ENCODE data around the gene HRH3.

HRH3 gene

GRCh38 chr20:62181808-62182207, 38.3 kb downstream of the HRH3 start:
- ChIA-PET POLR2A (interaction anchor here (2.2 kb wide), 1 partner anchor 171 kb away, joined by 5 read pairs; no protein-coding TSS in a partner anchor), CTCF (no interaction called here)
- TF ChIP-seq L3MBTL2 (conservative IDR thresholded peaks at IDR 0.05) (no peak), BHLHE40 (IDR thresholded peaks at IDR 0.05; ENCODE audit: borderline replicate concordance) (no peak), TARDBP (IDR thresholded peaks at IDR 0.05) (no peak), PKNOX1 (IDR thresholded peaks at IDR 0.05) (no peak), SUZ12 (IDR thresholded peaks at IDR 0.05) (no peak), ARNT (IDR thresholded peaks at IDR 0.05) (no peak), LEF1 (IDR thresholded peaks at IDR 0.05; ENCODE audit: borderline replicate concordance) (no peak), FOXM1 (IDR thresholded peaks at IDR 0.05; ENCODE audit: borderline replicate concordance) (no peak), CTBP1 (IDR thresholded peaks at IDR 0.05; ENCODE audit: borderline replicate concordance) (no peak), ZNF384 (IDR thresholded peaks at IDR 0.05) (no peak), FOXK2 (IDR thresholded peaks at IDR 0.05) (no peak)
- no peak for DNase-seq (ENCODE audit: extremely low spot score)

DNA sequence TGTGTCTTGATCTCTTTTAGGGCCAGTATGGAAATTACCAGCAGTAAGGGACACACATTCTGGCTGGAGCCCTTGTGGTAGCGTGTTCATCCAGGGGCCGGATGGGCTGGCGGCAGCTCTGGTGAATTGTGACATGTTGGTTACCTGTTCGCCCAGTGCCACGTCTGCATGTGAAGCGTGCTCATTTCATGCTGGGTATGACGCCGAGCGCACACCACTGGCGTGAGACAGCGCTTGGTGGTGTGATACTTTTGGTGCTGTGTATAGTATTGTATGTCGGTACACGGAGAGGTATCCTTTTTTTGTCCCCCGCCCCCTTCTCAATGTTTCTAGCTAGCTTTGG, 40.9 kb downstream of the HRH3 start:
- POLR2A ChIA-PET, result no interaction called here
- CTCF ChIA-PET, result no interaction called here
- TF ChIP-seq PKNOX1 (IDR thresholded peaks at IDR 0.05), result no peak
- no peak for TF ChIP-seq TARDBP (IDR thresholded peaks at IDR 0.05)
- TF ChIP-seq CTBP1 (IDR thresholded peaks at IDR 0.05; ENCODE audit: borderline replicate concordance), result no peak
- no peak for TF ChIP-seq BHLHE40 (IDR thresholded peaks at IDR 0.05; ENCODE audit: borderline replicate concordance)
- no peak for TF ChIP-seq LEF1 (IDR thresholded peaks at IDR 0.05; ENCODE audit: borderline replicate concordance)
- TF ChIP-seq L3MBTL2 (conservative IDR thresholded peaks at IDR 0.05), result no peak
- no peak for TF ChIP-seq FOXA1 (IDR thresholded peaks at IDR 0.05)
- no peak for TF ChIP-seq ZNF384 (IDR thresholded peaks at IDR 0.05)
- no peak for TF ChIP-seq SP1 (IDR thresholded peaks at IDR 0.05)
- no peak for TF ChIP-seq ARNT (IDR thresholded peaks at IDR 0.05)
- no peak for TF ChIP-seq ELF4 (IDR thresholded peaks at IDR 0.05)
- no peak for TF ChIP-seq FOXM1 (IDR thresholded peaks at IDR 0.05; ENCODE audit: borderline replicate concordance)
- no peak for TF ChIP-seq NFRKB (IDR thresholded peaks at IDR 0.05)
- no peak for TF ChIP-seq HDGF (IDR thresholded peaks at IDR 0.05; ENCODE audit: borderline replicate concordance)
- no peak for TF ChIP-seq SUZ12 (IDR thresholded peaks at IDR 0.05)
- no peak for TF ChIP-seq FOXK2 (IDR thresholded peaks at IDR 0.05)
- no peak for DNase-seq (ENCODE audit: extremely low spot score)

DNA sequence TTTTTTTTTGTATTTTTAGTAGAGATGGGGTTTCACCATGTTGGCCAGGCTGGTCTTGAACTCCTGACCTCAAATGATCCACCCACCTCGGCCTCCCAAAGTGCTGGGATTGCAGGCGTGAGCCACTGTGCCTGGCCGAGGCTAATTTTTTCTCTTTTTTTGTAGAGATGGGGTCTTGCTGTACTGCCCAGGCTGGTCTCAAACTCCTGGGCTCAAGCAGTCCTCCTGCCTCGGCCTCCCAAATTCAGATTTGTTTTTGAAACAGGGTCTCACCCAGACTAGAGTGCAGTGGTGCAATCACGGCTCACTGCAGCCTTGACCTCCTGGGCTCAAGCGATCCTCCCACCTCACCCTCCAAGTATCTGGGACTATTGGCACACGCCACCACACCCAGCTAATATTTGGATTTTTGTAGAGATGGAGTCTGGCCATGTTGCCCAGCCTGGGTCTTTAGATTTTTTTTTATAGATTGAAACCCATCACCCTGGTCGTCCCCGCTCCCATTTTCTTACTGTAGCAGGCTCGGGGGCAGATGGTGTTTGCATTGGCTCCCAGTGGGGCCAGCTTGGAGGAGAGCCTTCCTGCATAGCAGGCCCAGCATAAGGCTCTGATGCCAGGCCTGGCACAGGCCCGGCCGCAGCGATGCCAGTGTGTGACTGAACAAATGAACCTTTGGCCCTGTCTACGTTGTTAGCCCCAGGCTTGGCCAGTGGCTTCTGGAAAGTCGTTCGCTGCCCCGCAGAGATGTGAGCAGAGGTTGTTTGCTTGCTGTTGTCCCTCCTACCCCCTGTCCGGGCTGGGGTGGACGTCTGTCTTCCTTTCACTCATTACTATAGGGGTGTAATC, 41.5 kb downstream of the HRH3 start:
- no peak for DNase-seq (ENCODE audit: extremely low spot score)
- CTCF ChIA-PET, result no interaction called here
- TF ChIP-seq ARNT (IDR thresholded peaks at IDR 0.05), result no peak
- no peak for TF ChIP-seq SP1 (IDR thresholded peaks at IDR 0.05)
- no peak for TF ChIP-seq HDGF (IDR thresholded peaks at IDR 0.05; ENCODE audit: borderline replicate concordance)
- no peak for TF ChIP-seq FOXA1 (IDR thresholded peaks at IDR 0.05)
- no peak for TF ChIP-seq BHLHE40 (IDR thresholded peaks at IDR 0.05; ENCODE audit: borderline replicate concordance)
- no peak for TF ChIP-seq NFRKB (IDR thresholded peaks at IDR 0.05)
- no peak for TF ChIP-seq CTBP1 (IDR thresholded peaks at IDR 0.05; ENCODE audit: borderline replicate concordance)
- TF ChIP-seq PKNOX1 (IDR thresholded peaks at IDR 0.05), result no peak
- no peak for TF ChIP-seq FOXK2 (IDR thresholded peaks at IDR 0.05)
- no peak for TF ChIP-seq ZNF384 (IDR thresholded peaks at IDR 0.05)
- no peak for TF ChIP-seq ELF4 (IDR thresholded peaks at IDR 0.05)
- TF ChIP-seq SUZ12 (IDR thresholded peaks at IDR 0.05), result no peak
- POLR2A ChIA-PET, result no interaction called here

DNA sequence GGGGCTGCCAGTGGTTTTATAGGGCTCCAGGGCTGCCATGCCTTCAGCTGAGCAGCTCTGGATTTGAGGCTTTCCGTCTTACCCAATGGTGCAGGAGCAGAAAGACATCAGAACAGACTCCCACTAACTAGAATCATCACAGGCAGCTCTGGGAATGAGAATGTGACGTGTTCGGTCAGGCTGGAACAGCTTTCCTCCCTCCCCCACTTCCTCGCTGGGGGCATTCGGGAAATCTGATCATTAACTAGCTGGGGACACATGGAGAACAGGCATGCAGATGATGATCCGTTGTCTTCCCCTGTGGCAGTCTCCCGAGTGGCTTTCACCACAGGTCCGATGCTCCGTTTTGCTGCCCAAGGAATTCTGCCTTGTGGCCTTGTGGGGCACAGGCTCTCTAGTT, 42.8 kb downstream of the HRH3 start:
- DNase-seq (ENCODE audit: extremely low spot score), result no peak
- TF ChIP-seq TARDBP (IDR thresholded peaks at IDR 0.05) (no peak), L3MBTL2 (conservative IDR thresholded peaks at IDR 0.05) (no peak), FOXA1 (IDR thresholded peaks at IDR 0.05) (no peak), SP1 (IDR thresholded peaks at IDR 0.05) (no peak), LEF1 (IDR thresholded peaks at IDR 0.05; ENCODE audit: borderline replicate concordance) (no peak), SUZ12 (IDR thresholded peaks at IDR 0.05) (no peak), NFRKB (IDR thresholded peaks at IDR 0.05) (no peak), BHLHE40 (IDR thresholded peaks at IDR 0.05; ENCODE audit: borderline replicate concordance) (no peak), FOXM1 (IDR thresholded peaks at IDR 0.05; ENCODE audit: borderline replicate concordance) (no peak)
- CTCF ChIA-PET, result interaction anchor here (0.8 kb wide), 1 partner anchor 11 kb away, joined by 3 read pairs; no protein-coding TSS in a partner anchor
- POLR2A ChIA-PET, result no interaction called here

- ChIA-PET POLR2A (no interaction called here), CTCF (interaction anchor here (0.8 kb wide), 1 partner anchor 10 kb away, joined by 3 read pairs; no protein-coding TSS in a partner anchor)
- TF ChIP-seq SUZ12 (IDR thresholded peaks at IDR 0.05), result no peak
- TF ChIP-seq L3MBTL2 (conservative IDR thresholded peaks at IDR 0.05), result no peak
- no peak for TF ChIP-seq FOXA1 (IDR thresholded peaks at IDR 0.05)
- TF ChIP-seq NFRKB (IDR thresholded peaks at IDR 0.05), result no peak
- no peak for TF ChIP-seq PKNOX1 (IDR thresholded peaks at IDR 0.05)
- TF ChIP-seq ELF4 (IDR thresholded peaks at IDR 0.05), result no peak
- TF ChIP-seq CTBP1 (IDR thresholded peaks at IDR 0.05; ENCODE audit: borderline replicate concordance), result no peak
- no peak for TF ChIP-seq ZNF384 (IDR thresholded peaks at IDR 0.05)
- TF ChIP-seq LEF1 (IDR thresholded peaks at IDR 0.05; ENCODE audit: borderline replicate concordance), result no peak
- no peak for TF ChIP-seq TARDBP (IDR thresholded peaks at IDR 0.05)
- no peak for TF ChIP-seq BHLHE40 (IDR thresholded peaks at IDR 0.05; ENCODE audit: borderline replicate concordance)
- TF ChIP-seq SP1 (IDR thresholded peaks at IDR 0.05), result no peak
- no peak for TF ChIP-seq FOXM1 (IDR thresholded peaks at IDR 0.05; ENCODE audit: borderline replicate concordance)
- DNase-seq (ENCODE audit: extremely low spot score), result no peak
These were observed 43.2 kb downstream of the HRH3 start for GRCh38 chr20:62176866-62177265.

All from HEK293T (cell line).